Natural killer cell (primary cell): ENCODE results near the gene GRK1. TPM values are rescaled to one million over a fixed set of nuclear protein-coding genes. Genes with fewer than 3 reads are reported as not detected.

Experiments used
- ATAC-seq, 3 donors: fragments of 150-1000 bp in 2 of 3; fragments of 200-7000 bp in 1 of 3; cut with Tn5 transposase; 1 replicate in 1 of 3; 2 replicates in 2 of 3; pipeline ENCODE4 v1.10.0; 2021; ENCODE audit warnings: mild to moderate bottlenecking in 2 of 3, moderate library complexity in 2 of 3
- DNase-seq, 2 donors: peaks; one replicate each; pipeline versions ENCODE4 v3.0.0 to v3.0.0-alpha.2; 2013 to 2021; ENCODE audit warnings: mixed read lengths in 1 of 2
- H3K27ac ChIP-seq: one replicate; pipeline ENCODE4 v1.5.1; 2013; ENCODE audit warnings: mild to moderate bottlenecking, low read length
- H3K27me3 ChIP-seq: one replicate; pipeline ENCODE4 v1.6.1; 2013; ENCODE audit warnings: low read length; ENCODE audit not compliant: control insufficient read depth, insufficient read depth
- H3K36me3 ChIP-seq: one replicate; pipeline ENCODE4 v1.6.1; 2013; ENCODE audit warnings: low read length; ENCODE audit not compliant: control insufficient read depth, insufficient read depth
- H3K4me1 ChIP-seq: one replicate; pipeline ENCODE4 v1.6.1; 2013; ENCODE audit warnings: low read length; ENCODE audit not compliant: control insufficient read depth, insufficient read depth
- H3K4me3 ChIP-seq: one replicate; pipeline ENCODE4 v1.5.1; 2013; ENCODE audit warnings: low read length
- H3K9me3 ChIP-seq: one replicate; pipeline ENCODE4 v1.6.1; 2013; ENCODE audit warnings: low read length; ENCODE audit not compliant: control insufficient read depth, insufficient read depth
- H3K27ac Mint-ChIP-seq, 2 donors: one replicate each; pipeline ENCODE4 v1.8.0; 2022; ENCODE audit warnings: mild to moderate bottlenecking in 2 of 2, mixed read lengths in 2 of 2, moderate library complexity in 1 of 2
- H3K27me3 Mint-ChIP-seq, 2 donors: one replicate each; pipeline ENCODE4 v1.8.0; 2022; ENCODE audit warnings: low read depth in 2 of 2, mixed read lengths in 2 of 2
- H3K36me3 Mint-ChIP-seq: one replicate; pipeline ENCODE4 v1.8.0; 2022; ENCODE audit warnings: mixed read lengths
- H3K4me1 Mint-ChIP-seq, 2 donors: one replicate each; pipeline ENCODE4 v1.8.0; 2022; ENCODE audit warnings: mixed read lengths in 2 of 2
- H3K4me3 Mint-ChIP-seq: one replicate; pipeline ENCODE4 v1.8.0; 2022; ENCODE audit warnings: mild to moderate bottlenecking, moderate library complexity, mixed read lengths
- H3K9me3 Mint-ChIP-seq, 2 donors: one replicate each; pipeline ENCODE4 v1.8.0; 2022; ENCODE audit warnings: mixed read lengths in 2 of 2
- CTCF ChIP-seq: fragments of 200-600 bp; IDR thresholded peaks from one replicate; pipeline ENCODE4 v1.8.0; 2022; ENCODE audit warnings: antibody characterized with exemption
- WGBS: methylation state at CpG from one replicate; pipeline ENCODE4 v1.1.7; 2013; ENCODE audit warnings: missing lambda C conversion rate; ENCODE audit not compliant: insufficient coverage; 5-methylcytosine and 5-hydroxymethylcytosine counted together
- intact Hi-C: fragments of 100-400 bp; cut with micrococcal nuclease; formaldehyde crosslinking; loops from one replicate; pipeline ENCODE4 v1.14.2; 2022
- total RNA-seq, 4 donors: library from RNA; stranded (reverse); fragments of 120-200 nt in 1 of 4; gene quantifications; one replicate each; pipeline versions ENCODE4 v1.2.3 to v1.2.4, GENCODE V29; 2013 to 2022

GRK1 gene
- total RNA-seq, 3 donors from 2014 or later (not counting 1 experiment from before 2014, with no cell fraction given) = not detected

- Mint-ChIP-seq H3K4me1 (peaks cover 0 to 7% of the 10 kb centered on the region in 2 donors), H3K9me3 (peaks cover 4% of the 10 kb centered on the region in 2 donors), H3K27ac (peak overlapping the region; percentile 0 to 54), H3K27me3 (no peaks in the 10 kb centered on the region), H3K4me3 (no peak overlapping the region), H3K36me3 (no peaks in the 10 kb centered on the region)
- Histone ChIP-seq H3K36me3 (no peaks in the 10 kb centered on the region), H3K4me3 (no peak overlapping the region), H3K27me3 (no peaks in the 10 kb centered on the region), H3K9me3 (no peaks in the 10 kb centered on the region), H3K27ac (no peak overlapping the region), H3K4me1 (no peaks in the 10 kb centered on the region)
- DNase-seq (peak; percentile 4 to 21), ATAC-seq (peak in 1 of 3 donors; percentile 46)
- intact Hi-C loops = no loop called here
- no peak for TF ChIP-seq CTCF
- 85% methylated on average over 18 of the region's 18 CpGs for WGBS
Measured at GRCh38 chr13:113672002-113672651, 5.1 kb downstream of the GRK1 start.

GRCh38 chr13:113722921-113723320 is 55.9 kb downstream of the GRK1 start:
- H3K9me3 Mint-ChIP-seq = no peaks in the 10 kb centered on the region
- H3K27ac ChIP-seq = no peak overlapping the region
- H3K4me3 Mint-ChIP-seq = peak overlapping the region; percentile 28
- H3K4me1 Mint-ChIP-seq = peaks cover 0 to 11% of the 10 kb centered on the region in 2 donors
- peaks cover 9% of the 10 kb centered on the region for H3K9me3 ChIP-seq
- ATAC-seq = no peak
- peaks cover 20% of the 10 kb centered on the region for H3K4me1 ChIP-seq
- H3K4me3 ChIP-seq = no peak overlapping the region
- no peaks in the 10 kb centered on the region for H3K36me3 ChIP-seq
- TF ChIP-seq CTCF = no peak
- no peaks in the 10 kb centered on the region for H3K36me3 Mint-ChIP-seq
- H3K27me3 ChIP-seq = no peaks in the 10 kb centered on the region
- no peak for DNase-seq
- no peaks in the 10 kb centered on the region for H3K27me3 Mint-ChIP-seq
- 88% methylated on average over 11 of the region's 11 CpGs for WGBS
- intact Hi-C loops = no loop called here
- peak overlapping the region; percentile 30 to 84 for H3K27ac Mint-ChIP-seq

GRCh38 chr13:113723410-113724015 is 56.5 kb downstream of the GRK1 start:
- peak overlapping the region; percentile 28 for H3K4me3 Mint-ChIP-seq
- no peak for TF ChIP-seq CTCF
- ATAC-seq = no peak

More at GRCh38 chr13:113723410-113724015, 56.5 kb downstream of the GRK1 start:
- H3K27me3 ChIP-seq = no peaks in the 10 kb centered on the region
- no peaks in the 10 kb centered on the region for H3K9me3 Mint-ChIP-seq
- no peaks in the 10 kb centered on the region for H3K36me3 ChIP-seq
- 87% methylated on average over 13 of the region's 13 CpGs for WGBS
- intact Hi-C loops = no loop called here
- peaks cover 0 to 2% of the 10 kb centered on the region in 2 donors for H3K27me3 Mint-ChIP-seq
- H3K4me1 ChIP-seq = peaks cover 20% of the 10 kb centered on the region
- peak overlapping the region; percentile 30 to 84 for H3K27ac Mint-ChIP-seq
- H3K27ac ChIP-seq = no peak overlapping the region
- no peaks in the 10 kb centered on the region for H3K36me3 Mint-ChIP-seq
- peaks cover 9% of the 10 kb centered on the region for H3K9me3 ChIP-seq
- no peak overlapping the region for H3K4me3 ChIP-seq
- DNase-seq = peak in 1 of 2 donors; percentile 17
- peaks cover 0 to 11% of the 10 kb centered on the region in 2 donors for H3K4me1 Mint-ChIP-seq
